ENCODE measurements around the gene SMLR1.

- TF ChIP-seq SUZ12 (IDR thresholded peaks at IDR 0.05) (no peak), L3MBTL2 (conservative IDR thresholded peaks at IDR 0.05) (no peak), PKNOX1 (IDR thresholded peaks at IDR 0.05) (no peak), BHLHE40 (IDR thresholded peaks at IDR 0.05; ENCODE audit: borderline replicate concordance) (no peak), ZNF384 (IDR thresholded peaks at IDR 0.05) (no peak), SP1 (IDR thresholded peaks at IDR 0.05) (no peak), ARNT (IDR thresholded peaks at IDR 0.05) (no peak), TARDBP (IDR thresholded peaks at IDR 0.05) (no peak)
These were observed 32.1 kb downstream of the SMLR1 start for GRCh38 chr6:130859161-130859867.

Data from HEK293T (cell line).